CD4-positive, alpha-beta T cell (primary cell): ENCODE results near the gene SLC6A18. TPM values are rescaled to one million over a fixed set of nuclear protein-coding genes. Genes with fewer than 3 reads are reported as not detected.

ENCODE experiments used
- ATAC-seq: fragments of 200-7000 bp; cut with Tn5 transposase; one replicate; pipeline ENCODE4 v1.10.0; 2022; ENCODE audit warnings: mild to moderate bottlenecking; ENCODE audit not compliant: poor library complexity
- CTCF ChIA-PET: fragments of 350-600 bp; sonication (Branson Sonifier 250); formaldehyde crosslinking; loops from one replicate; lab custom pipeline; 2021; ENCODE audit warnings: antibody characterized with exemption, inconsistent platforms; lab: Charles Lee
- POLR2A ChIA-PET: fragments of 350-600 bp; sonication (Branson Sonifier 250); formaldehyde crosslinking; loops from one replicate; lab custom pipeline; 2021; ENCODE audit warnings: antibody characterized with exemption, inconsistent platforms; lab: Charles Lee
- DNase-seq, 14 experiments: peaks; one replicate each; pipeline ENCODE4 v3.0.0-alpha.2; 2013 to 2020; ENCODE audit warnings: mixed read lengths in 2 of 14
- H3K27ac ChIP-seq, 2 donors: one replicate each; pipeline versions ENCODE4 v1.5.1 to v1.7.0; 2013; ENCODE audit warnings: low read length in 2 of 2, low read depth in 1 of 2, mild to moderate bottlenecking in 1 of 2
- H3K27me3 ChIP-seq, 2 experiments: 1 replicate in 1 of 2; 2 replicates in 1 of 2; pipeline versions ENCODE4 v1.6.1 to v1.7.0; 2013; ENCODE audit warnings: low read length in 2 of 2, control low read depth in 1 of 2, mild to moderate bottlenecking in 1 of 2, moderate library complexity in 1 of 2; ENCODE audit not compliant: insufficient read depth in 2 of 2, control insufficient read depth in 1 of 2
- H3K36me3 ChIP-seq: one replicate; pipeline ENCODE4 v1.6.1; 2013; ENCODE audit warnings: low read length, control low read depth; ENCODE audit not compliant: insufficient read depth
- H3K4me1 ChIP-seq: one replicate; pipeline ENCODE4 v1.6.1; 2013; ENCODE audit warnings: low read length, control low read depth; ENCODE audit not compliant: insufficient read depth
- H3K4me3 ChIP-seq: one replicate; pipeline ENCODE4 v1.5.1; 2013; ENCODE audit warnings: mild to moderate bottlenecking, low read length, moderate library complexity
- H3K9me3 ChIP-seq, 2 experiments: 1 replicate in 1 of 2; 2 replicates in 1 of 2; pipeline versions ENCODE4 v1.6.1 to v1.7.0; 2013; ENCODE audit warnings: low read length in 2 of 2, mild to moderate bottlenecking in 2 of 2, control low read depth in 1 of 2, moderate library complexity in 1 of 2; ENCODE audit not compliant: control insufficient read depth in 1 of 2, insufficient read depth in 1 of 2
- H3K27ac Mint-ChIP-seq: one replicate; pipeline ENCODE4 v1.8.0; 2020; ENCODE audit warnings: mixed read lengths
- H3K27me3 Mint-ChIP-seq: one replicate; pipeline ENCODE4 v1.8.0; 2021; ENCODE audit warnings: mixed read lengths
- H3K36me3 Mint-ChIP-seq: one replicate; pipeline ENCODE4 v1.8.0; 2021; ENCODE audit warnings: low read depth, mixed read lengths
- H3K4me1 Mint-ChIP-seq: one replicate; pipeline ENCODE4 v1.8.0; 2021; ENCODE audit warnings: low read depth, mixed read lengths
- H3K4me3 Mint-ChIP-seq: one replicate; pipeline ENCODE4 v1.8.0; 2020; ENCODE audit warnings: mild to moderate bottlenecking, mixed read lengths
- H3K9me3 Mint-ChIP-seq: one replicate; pipeline ENCODE4 v1.8.0; 2020; ENCODE audit warnings: mixed read lengths
- intact Hi-C, 2 experiments: fragments of 100-400 bp; cut with DNase I in 1 of 2; cut with micrococcal nuclease in 1 of 2; formaldehyde crosslinking; loops; one replicate each; pipeline versions ENCODE4 v1.15.1 to v1.9.0; 2023 to 2025; cut with DNase I, micrococcal nuclease
- total RNA-seq, 174 experiments: library from RNA in 2 of 174; stranded (reverse) in 2 of 174; gene quantifications; one replicate each; pipeline ENCODE4 v1.2.3 and lab custom pipeline; 2021 to 2026
- TF ChIP-seq, protein P1 (sequence below): fragments of 200-600 bp; IDR thresholded peaks from one replicate; pipeline ENCODE4 v1.8.0; 2022; ENCODE audit warnings: antibody characterized with exemption, mild to moderate bottlenecking

Gene SLC6A18
- total RNA-seq, 2 experiments from 2014 or later: not detected

DNA sequence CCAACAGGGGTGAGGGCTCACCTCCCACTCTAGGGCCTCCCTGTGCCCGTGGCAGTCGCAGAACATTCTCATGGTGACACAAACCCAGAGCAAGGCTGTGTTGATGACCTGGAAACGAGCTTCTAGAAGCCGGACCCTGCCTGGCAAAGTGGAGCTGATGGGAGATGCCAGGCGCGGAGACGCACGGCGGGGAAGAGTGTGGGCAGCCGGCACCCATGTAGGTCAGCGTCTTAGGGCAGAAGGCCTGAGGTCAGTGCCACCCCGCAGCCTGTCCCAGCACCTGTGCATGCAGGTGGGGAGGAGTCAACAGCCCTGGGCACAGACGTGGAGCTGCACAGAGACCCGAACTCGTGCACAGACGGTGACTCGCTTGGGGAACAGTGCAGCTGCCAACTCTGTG lies 5.4 kb downstream of the SLC6A18 start:
- H3K36me3 ChIP-seq: no peaks in the 10 kb centered on the region
- ChIA-PET POLR2A (no interaction called here), CTCF (no interaction called here)
- H3K36me3 Mint-ChIP-seq: no peaks in the 10 kb centered on the region
- no peak for DNase-seq
- H3K4me3 ChIP-seq: no peak overlapping the region
- no peak for ATAC-seq
- intact Hi-C loops: no loop called here
- H3K27me3 ChIP-seq: peaks cover 0 to 2% of the 10 kb centered on the region in 2 experiments
- no peak overlapping the region for H3K4me3 Mint-ChIP-seq
- H3K27ac ChIP-seq: no peak overlapping the region
- H3K4me1 ChIP-seq: no peaks in the 10 kb centered on the region
- no peaks in the 10 kb centered on the region for H3K9me3 Mint-ChIP-seq
- TF ChIP-seq, protein P1, sequence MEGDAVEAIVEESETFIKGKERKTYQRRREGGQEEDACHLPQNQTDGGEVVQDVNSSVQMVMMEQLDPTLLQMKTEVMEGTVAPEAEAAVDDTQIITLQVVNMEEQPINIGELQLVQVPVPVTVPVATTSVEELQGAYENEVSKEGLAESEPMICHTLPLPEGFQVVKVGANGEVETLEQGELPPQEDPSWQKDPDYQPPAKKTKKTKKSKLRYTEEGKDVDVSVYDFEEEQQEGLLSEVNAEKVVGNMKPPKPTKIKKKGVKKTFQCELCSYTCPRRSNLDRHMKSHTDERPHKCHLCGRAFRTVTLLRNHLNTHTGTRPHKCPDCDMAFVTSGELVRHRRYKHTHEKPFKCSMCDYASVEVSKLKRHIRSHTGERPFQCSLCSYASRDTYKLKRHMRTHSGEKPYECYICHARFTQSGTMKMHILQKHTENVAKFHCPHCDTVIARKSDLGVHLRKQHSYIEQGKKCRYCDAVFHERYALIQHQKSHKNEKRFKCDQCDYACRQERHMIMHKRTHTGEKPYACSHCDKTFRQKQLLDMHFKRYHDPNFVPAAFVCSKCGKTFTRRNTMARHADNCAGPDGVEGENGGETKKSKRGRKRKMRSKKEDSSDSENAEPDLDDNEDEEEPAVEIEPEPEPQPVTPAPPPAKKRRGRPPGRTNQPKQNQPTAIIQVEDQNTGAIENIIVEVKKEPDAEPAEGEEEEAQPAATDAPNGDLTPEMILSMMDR: no peak
- no peak overlapping the region for H3K27ac Mint-ChIP-seq
- peaks cover 6% of the 10 kb centered on the region for H3K27me3 Mint-ChIP-seq
- peaks cover under 1 to 15% of the 10 kb centered on the region in 2 experiments for H3K9me3 ChIP-seq
- peaks cover 11% of the 10 kb centered on the region for H3K4me1 Mint-ChIP-seq

- peaks cover 9 to 18% of the 10 kb centered on the region in 2 experiments for H3K9me3 ChIP-seq
- H3K27me3 Mint-ChIP-seq: peaks cover 6% of the 10 kb centered on the region
- peaks cover 11% of the 10 kb centered on the region for H3K4me1 Mint-ChIP-seq
- no peaks in the 10 kb centered on the region for H3K36me3 Mint-ChIP-seq
- POLR2A ChIA-PET: no interaction called here
- TF ChIP-seq, protein P1: no peak
- no peak overlapping the region for H3K4me3 Mint-ChIP-seq
- no peak overlapping the region for H3K4me3 ChIP-seq
- CTCF ChIA-PET: no interaction called here
- H3K9me3 Mint-ChIP-seq: peaks cover 5% of the 10 kb centered on the region
- H3K27ac Mint-ChIP-seq: no peak overlapping the region
- DNase-seq (no peak), ATAC-seq (no peak)
- intact Hi-C loops: no loop called here
- no peaks in the 10 kb centered on the region for H3K4me1 ChIP-seq
- H3K27me3 ChIP-seq: peaks cover 0 to 2% of the 10 kb centered on the region in 2 experiments
- no peaks in the 10 kb centered on the region for H3K36me3 ChIP-seq
- H3K27ac ChIP-seq: no peak overlapping the region
These were observed 6.2 kb downstream of the SLC6A18 start for GRCh38 chr5:1231354-1231905.

- Histone ChIP-seq H3K27me3 (peaks cover 0 to 2% of the 10 kb centered on the region in 2 experiments), H3K27ac (no peak overlapping the region), H3K36me3 (no peaks in the 10 kb centered on the region), H3K9me3 (peaks cover 12 to 30% of the 10 kb centered on the region in 2 experiments), H3K4me3 (no peak overlapping the region), H3K4me1 (no peaks in the 10 kb centered on the region)
- Mint-ChIP-seq H3K27ac (no peak overlapping the region), H3K36me3 (no peaks in the 10 kb centered on the region), H3K4me1 (peaks cover 6% of the 10 kb centered on the region), H3K27me3 (peaks cover 6% of the 10 kb centered on the region), H3K4me3 (no peak overlapping the region), H3K9me3 (peaks cover 7% of the 10 kb centered on the region)
- CTCF ChIA-PET: no interaction called here
- POLR2A ChIA-PET: no interaction called here
- intact Hi-C loops: no loop called here
- TF ChIP-seq, protein P1: no peak
- no peak for DNase-seq
- no peak for ATAC-seq
These were observed 7.6 kb downstream of the SLC6A18 start for GRCh38 chr5:1232780-1233179.
